G401 (cell line): Measurements from ENCODE around the gene ZBTB7C. TPM values are rescaled to one million over a fixed set of nuclear protein-coding genes. Genes with fewer than 3 reads are reported as not detected.
A peak's percentile ranks its signal among the peaks of the same experiment; 100 is the strongest.

ENCODE experiments used
- DNase-seq: peaks from one replicate; pipeline ENCODE4 v3.0.0-alpha.2; 2015; ENCODE audit warnings: low spot score
- in situ Hi-C: cut with HindIII; loops from 2 replicates; pipeline ENCODE4 v1.10.0; 2016; ENCODE audit warnings: low sequenced_read_pairs, mixed read lengths
- total RNA-seq: library from RNA; depleted of rRNA; stranded (reverse); fragments of >200 nt; shearing (Covaris generic); gene quantifications from 2 replicates; pipeline ENCODE4 v1.2.3, GENCODE V29; 2014; rRNA removed

Gene ZBTB7C
- total RNA-seq, 1 experiment from 2014 or later, result not detected

DNA sequence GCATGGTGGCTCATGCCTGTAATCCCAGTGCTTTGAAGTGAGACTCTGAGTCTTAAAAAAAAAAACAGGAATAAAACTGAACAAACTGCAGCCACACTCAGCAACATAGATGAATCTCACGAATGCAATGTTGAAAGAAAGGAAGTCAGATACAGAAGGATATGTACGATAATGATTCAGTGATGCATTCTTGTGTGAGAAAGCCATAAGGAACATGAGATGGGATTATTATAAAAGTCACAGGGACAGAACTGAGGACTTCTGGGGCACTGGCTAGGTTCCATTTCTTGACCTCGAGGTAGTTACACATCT, 421.8 kb downstream of the ZBTB7C start:
- no peak for DNase-seq
- in situ Hi-C loops, result no loop called here

GRCh38 chr18:47986620-47987387, 422.4 kb downstream of the ZBTB7C start:
- DNase-seq, result no peak
- in situ Hi-C loops, result no loop called here

DNA sequence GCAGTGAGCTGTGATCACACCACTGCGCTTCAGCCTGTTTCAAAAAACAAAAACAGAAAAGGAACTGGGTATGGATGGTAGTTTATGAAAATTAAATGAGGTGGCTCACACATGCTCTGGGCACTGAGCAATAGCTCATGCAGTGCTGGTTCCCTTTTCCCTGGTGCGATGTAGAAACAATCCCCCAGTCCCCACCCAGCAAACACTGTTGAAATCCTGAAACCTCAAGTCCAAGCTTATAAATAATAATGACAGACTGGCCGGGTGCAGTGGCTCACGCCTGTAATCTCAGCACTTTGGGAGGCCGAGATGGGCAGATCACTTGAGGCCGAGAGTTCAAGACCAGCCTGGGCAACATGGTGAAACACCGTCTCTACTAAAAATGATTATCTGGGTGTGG, 423.3 kb downstream of the ZBTB7C start:
- in situ Hi-C loops, result no loop called here
- no peak for DNase-seq

- DNase-seq, result no peak
- in situ Hi-C loops, result no loop called here
Measured at GRCh38 chr18:47984991-47985390, 424.2 kb downstream of the ZBTB7C start.

DNA sequence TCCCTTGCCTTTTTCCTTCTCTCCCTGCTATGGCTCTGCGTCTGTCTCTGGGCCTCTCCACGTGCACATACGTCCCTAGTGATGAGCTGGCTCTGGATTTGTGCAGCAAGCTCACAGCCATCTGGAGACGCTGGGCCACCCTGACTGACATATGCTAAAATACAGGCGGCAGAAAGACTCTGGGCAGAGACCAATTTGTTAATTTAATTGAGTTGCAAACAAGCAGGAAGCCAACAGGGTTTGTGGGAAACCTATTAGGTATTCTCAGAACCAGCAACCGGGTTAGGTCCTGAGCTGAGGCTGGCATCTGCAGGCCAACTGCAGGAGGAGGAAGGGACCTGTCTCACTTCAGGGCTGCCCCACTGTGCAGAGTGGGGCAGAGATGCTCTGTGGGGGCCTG, 425.2 kb downstream of the ZBTB7C start:
- in situ Hi-C loops, result no loop called here
- peak; percentile 89 for DNase-seq

DNA sequence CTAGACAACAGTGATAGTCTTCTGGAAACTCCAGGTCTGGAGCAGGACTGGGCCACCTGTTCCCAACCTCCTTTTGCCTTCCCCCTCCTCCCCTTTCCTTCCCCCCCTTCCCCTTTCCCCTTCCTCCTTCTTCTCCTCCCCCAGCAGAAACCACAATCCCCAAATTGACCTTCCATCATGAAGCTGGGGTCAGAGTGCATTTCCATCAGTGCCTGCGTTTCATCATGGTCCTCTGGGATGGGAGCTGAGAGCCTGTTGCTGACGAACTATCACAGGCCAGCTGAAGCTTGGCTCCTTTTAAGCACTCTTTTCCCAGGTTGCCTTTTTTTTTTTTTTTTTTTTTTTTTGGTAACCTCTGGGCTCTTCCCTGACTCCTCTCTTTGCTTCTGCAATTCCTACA, 426.1 kb downstream of the ZBTB7C start:
- in situ Hi-C loops, result no loop called here
- DNase-seq, result no peak

DNA sequence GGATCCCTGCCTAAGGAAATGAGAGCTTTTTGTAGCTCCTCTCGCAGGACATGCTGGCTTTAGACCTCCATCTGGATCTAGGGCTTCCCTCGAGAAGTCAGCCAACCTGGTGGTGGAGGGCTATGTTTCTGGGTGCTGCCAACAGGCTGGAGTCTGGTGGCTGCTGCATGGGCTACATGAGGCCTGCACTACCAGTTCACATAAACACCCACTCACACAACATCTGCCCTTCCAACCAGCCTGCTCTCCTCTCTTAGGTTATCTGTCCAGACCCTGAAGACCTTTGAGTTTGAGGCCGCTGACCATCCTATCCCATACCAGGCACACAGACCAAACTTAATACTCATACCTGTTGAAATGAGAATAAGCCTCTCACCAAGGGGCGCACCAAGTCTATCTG, 427.4 kb downstream of the ZBTB7C start:
- no peak for DNase-seq
- in situ Hi-C loops, result no loop called here

DNA sequence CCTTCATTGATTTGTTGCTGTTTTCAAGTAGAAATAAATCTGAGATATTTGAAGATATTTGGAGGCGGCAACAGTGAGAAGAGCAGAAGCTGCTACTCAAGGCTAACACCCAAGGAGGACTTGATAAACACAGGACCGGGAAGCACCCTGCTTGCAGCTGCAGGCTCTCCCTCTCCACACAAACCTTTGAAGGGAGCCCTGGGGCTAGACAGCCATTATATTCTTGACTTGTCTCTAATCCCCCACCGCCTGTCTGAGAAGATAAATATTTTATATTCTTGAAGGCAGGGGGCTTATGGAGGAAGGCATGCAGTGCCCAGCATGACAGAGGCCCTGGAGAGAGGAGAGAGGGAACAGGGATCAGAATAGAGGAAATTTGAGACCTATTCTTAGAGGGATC, 427.9 kb downstream of the ZBTB7C start:
- DNase-seq, result no peak
- in situ Hi-C loops, result no loop called here

- DNase-seq, result no peak
- in situ Hi-C loops, result no loop called here
Measured at GRCh38 chr18:47979611-47980200, 429.5 kb downstream of the ZBTB7C start.

DNA sequence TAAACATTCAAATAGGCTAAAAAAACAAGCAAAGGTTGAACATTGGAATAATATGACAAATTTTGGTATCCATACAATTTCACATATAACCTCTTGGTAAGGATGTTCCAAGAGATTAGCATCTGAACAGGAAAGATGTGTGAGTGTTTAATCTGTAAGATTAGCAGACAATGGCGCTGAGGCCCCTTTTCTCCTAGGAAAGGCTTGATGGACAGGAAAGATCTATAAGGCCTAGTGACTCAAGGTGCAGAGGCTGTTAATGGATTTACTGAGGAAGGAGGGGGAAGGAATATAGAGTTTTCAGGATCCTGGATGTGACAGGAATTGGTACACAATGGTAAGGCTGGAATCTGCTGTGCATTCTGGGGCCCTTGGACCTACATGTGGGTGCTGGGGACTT, 430.6 kb downstream of the ZBTB7C start:
- in situ Hi-C loops, result no loop called here

DNA sequence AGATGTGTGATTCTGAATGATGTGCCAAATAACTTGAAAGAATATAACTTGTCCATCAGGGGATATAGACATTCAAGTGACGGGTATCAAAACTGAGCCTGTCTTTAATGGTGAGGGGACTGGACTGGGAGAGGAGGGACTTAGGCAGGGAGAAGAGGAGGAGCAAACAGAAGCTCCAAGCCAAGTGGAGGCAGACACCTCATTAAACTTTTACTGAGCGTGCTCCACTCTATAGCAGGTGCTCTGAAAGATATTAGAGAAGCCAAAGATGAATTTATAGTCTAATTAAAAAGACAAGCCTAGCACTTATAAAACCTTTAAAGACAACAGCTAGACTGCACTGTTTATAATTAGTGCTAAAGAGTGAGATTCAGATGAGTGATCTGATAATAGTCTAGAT, 431.0 kb downstream of the ZBTB7C start:
- DNase-seq, result no peak
- in situ Hi-C loops, result no loop called here

More for the DNA sequence above, 430.6 kb downstream of the ZBTB7C start:
- no peak for DNase-seq

Other genes with a start within 250 kb of the ZBTB7C start
- gene CTIF, start 129.6 kb upstream of the ZBTB7C start, total RNA-seq, result 4.6 and 5.9 TPM in 2 replicates